Calu3 (cell line): ENCODE results near the gene SLITRK3. TPM values are rescaled to one million over a fixed set of nuclear protein-coding genes. Genes with fewer than 3 reads are reported as not detected.

ENCODE experiments used
- BruUV-seq: library from RNA; stranded (reverse); fragments of 400-500 nt; replicated peaks from 2 replicates; lab custom pipeline; 2021; lab: Mats Ljungman, UMichigan
- CTCF ChIA-PET: fragments of 300-600 bp; sonication (Branson Sonifier 250); formaldehyde crosslinking; loops from one replicate; lab custom pipeline; 2022; ENCODE audit warnings: antibody characterized with exemption; lab: Charles Lee
- DNase-seq: peaks from one replicate; pipeline ENCODE4 v3.0.0; 2022
- H3K27ac Mint-ChIP-seq: one replicate; pipeline ENCODE4 v1.8.0; 2022; ENCODE audit warnings: mixed read lengths; ENCODE audit not compliant: unreplicated experiment
- H3K27me3 Mint-ChIP-seq: one replicate; pipeline ENCODE4 v1.8.0; 2022; ENCODE audit warnings: mixed read lengths; ENCODE audit not compliant: unreplicated experiment
- H3K36me3 Mint-ChIP-seq: one replicate; pipeline ENCODE4 v1.8.0; 2022; ENCODE audit warnings: mild to moderate bottlenecking, moderate library complexity, mixed read lengths; ENCODE audit not compliant: insufficient read depth, unreplicated experiment
- H3K4me1 Mint-ChIP-seq: one replicate; pipeline ENCODE4 v1.8.0; 2022; ENCODE audit warnings: mild to moderate bottlenecking, low read depth, mixed read lengths; ENCODE audit not compliant: unreplicated experiment
- H3K4me3 Mint-ChIP-seq: one replicate; pipeline ENCODE4 v1.8.0; 2022; ENCODE audit warnings: mild to moderate bottlenecking, low read depth, moderate library complexity, mixed read lengths; ENCODE audit not compliant: unreplicated experiment
- H3K9me3 Mint-ChIP-seq: one replicate; pipeline ENCODE4 v1.8.0; 2022; ENCODE audit warnings: low read depth, mixed read lengths; ENCODE audit not compliant: unreplicated experiment
- CTCF ChIP-seq: fragments of 200-600 bp; IDR thresholded peaks from one replicate; pipeline ENCODE4 v1.8.0; 2022; ENCODE audit warnings: antibody characterized with exemption; ENCODE audit not compliant: unreplicated experiment
- intact Hi-C: fragments of 100-400 bp; cut with micrococcal nuclease; formaldehyde crosslinking; loops from one replicate; pipeline ENCODE4 v1.10.0; 2022; ENCODE audit not compliant: unreplicated experiment
- total RNA-seq: library from RNA; stranded (reverse); gene quantifications from 2 replicates; pipeline ENCODE4 v1.2.3, GENCODE V29; 2022

The SLITRK3 gene
- total RNA-seq, 1 experiment from 2014 or later: not detected

DNA sequence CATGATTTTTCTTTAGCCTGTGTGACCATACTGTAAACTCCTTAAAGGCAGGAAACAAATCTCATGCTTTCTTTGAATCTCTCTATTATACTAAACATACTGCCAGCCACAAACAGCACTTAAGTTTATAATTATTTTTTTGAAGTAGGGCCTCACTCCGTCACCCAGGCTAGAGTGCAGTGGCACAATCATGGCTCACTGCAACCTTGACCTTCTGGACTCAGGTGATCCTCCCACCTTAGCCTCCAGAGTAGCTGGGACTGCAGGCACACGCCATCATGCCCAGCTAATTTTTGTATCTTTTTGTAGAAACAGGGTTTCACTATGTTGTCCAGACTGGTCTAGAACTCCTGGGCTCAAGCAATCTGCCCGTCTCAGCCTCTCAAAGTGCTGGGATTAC lies 14.5 kb upstream of the SLITRK3 start:
- Mint-ChIP-seq H3K27me3 (no peaks in the 10 kb centered on the region), H3K4me1 (no peaks in the 10 kb centered on the region), H3K9me3 (no peaks in the 10 kb centered on the region), H3K27ac (no peak overlapping the region), H3K4me3 (no peak overlapping the region), H3K36me3 (peaks cover 5% of the 10 kb centered on the region)
- no peak for DNase-seq
- intact Hi-C loops: no loop called here
- no TSS peak for BruUV-seq
- CTCF ChIA-PET: interaction anchor here (0.5 to 1.1 kb wide), 2 partner anchors 9 to 1486 kb away, joined by 4 to 9 read pairs; no protein-coding TSS in a partner anchor
- TF ChIP-seq CTCF: no peak

- peak; percentile 67 for TF ChIP-seq CTCF
- Mint-ChIP-seq H3K27me3 (no peaks in the 10 kb centered on the region), H3K36me3 (peaks cover 5% of the 10 kb centered on the region), H3K4me1 (no peaks in the 10 kb centered on the region), H3K9me3 (no peaks in the 10 kb centered on the region), H3K27ac (no peak overlapping the region), H3K4me3 (no peak overlapping the region)
- DNase-seq: no peak
- intact Hi-C loops: no loop called here
- CTCF ChIA-PET: interaction anchor here (0.5 kb wide), 1 partner anchor 1486 kb away, joined by 9 read pairs; no protein-coding TSS in a partner anchor
- BruUV-seq: no TSS peak
Measured at GRCh38 chr3:165210132-165210531, 13.9 kb upstream of the SLITRK3 start.

GRCh38 chr3:165206454-165207266 lies 10.5 kb upstream of the SLITRK3 start:
- no TSS peak for BruUV-seq
- Mint-ChIP-seq H3K4me1 (no peaks in the 10 kb centered on the region), H3K27me3 (no peaks in the 10 kb centered on the region), H3K36me3 (peaks cover 5% of the 10 kb centered on the region), H3K27ac (no peak overlapping the region), H3K4me3 (peak overlapping the region; percentile 80), H3K9me3 (no peaks in the 10 kb centered on the region)
- intact Hi-C loops: loop anchor here (5.0 kb wide), 1 partner anchor 1826 kb away; no protein-coding TSS in a partner anchor
- CTCF ChIA-PET: interaction anchor here (0.6 to 1.4 kb wide), 10 partner anchors 10 to 1826 kb away, joined by 3 to 6 read pairs (median 3); no protein-coding TSS in a partner anchor
- DNase-seq: peak; percentile 82
- TF ChIP-seq CTCF: peak; percentile 91

DNA sequence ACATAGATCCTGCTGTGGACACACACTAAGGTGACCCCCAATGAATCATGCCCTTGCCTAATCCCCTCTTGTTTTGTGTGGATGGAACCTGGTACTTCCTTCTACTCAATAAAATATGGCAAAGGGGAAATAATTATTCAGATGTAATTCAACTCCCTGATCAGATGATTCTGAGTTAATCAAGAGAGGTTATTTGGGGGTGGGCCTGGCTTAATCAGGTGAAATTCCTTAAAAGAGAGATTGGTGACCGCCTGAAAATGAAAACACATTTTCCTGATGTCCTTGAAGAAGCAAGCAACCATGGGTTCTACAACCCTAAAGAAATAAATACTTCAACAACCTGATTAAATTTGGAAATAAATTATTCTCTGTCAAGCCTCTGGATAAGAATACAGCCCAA lies 8.3 kb upstream of the SLITRK3 start:
- Mint-ChIP-seq H3K27ac (no peak overlapping the region), H3K9me3 (no peaks in the 10 kb centered on the region), H3K4me3 (no peak overlapping the region), H3K36me3 (peaks cover 5% of the 10 kb centered on the region), H3K4me1 (no peaks in the 10 kb centered on the region), H3K27me3 (no peaks in the 10 kb centered on the region)
- no peak for TF ChIP-seq CTCF
- no TSS peak for BruUV-seq
- CTCF ChIA-PET: interaction anchor here (0.7 kb wide), 1 partner anchor 418 kb away, joined by 3 read pairs; no protein-coding TSS in a partner anchor
- intact Hi-C loops: no loop called here
- no peak for DNase-seq
